Hepatocyte (in vitro differentiated cells): ENCODE data around the gene SELENOM.

Source experiments
- EZH2 ChIP-seq: fragments of 200-600 bp; sonication (generic); IDR thresholded peaks from 2 replicates; pipeline ENCODE4 v1.6.1; 2016; ENCODE audit warnings: antibody characterized with exemption, mild to moderate bottlenecking, borderline replicate concordance
- EZH2phosphoT487 ChIP-seq: fragments of 200-600 bp; sonication (generic); IDR thresholded peaks from one replicate; pipeline ENCODE4 v1.6.1; 2018; ENCODE audit warnings: antibody characterized with exemption, mild to moderate bottlenecking, low read depth, moderate library complexity; ENCODE audit not compliant: unreplicated experiment, severe bottlenecking
- TF ChIP-seq, protein P1 (sequence below): fragments of 200-600 bp; sonication (generic); IDR thresholded peaks from 2 replicates; pipeline ENCODE4 v1.5.1; 2016; ENCODE audit warnings: antibody characterized with exemption, mild to moderate bottlenecking; ENCODE audit not compliant: poor library complexity

- TF ChIP-seq, protein P1, sequence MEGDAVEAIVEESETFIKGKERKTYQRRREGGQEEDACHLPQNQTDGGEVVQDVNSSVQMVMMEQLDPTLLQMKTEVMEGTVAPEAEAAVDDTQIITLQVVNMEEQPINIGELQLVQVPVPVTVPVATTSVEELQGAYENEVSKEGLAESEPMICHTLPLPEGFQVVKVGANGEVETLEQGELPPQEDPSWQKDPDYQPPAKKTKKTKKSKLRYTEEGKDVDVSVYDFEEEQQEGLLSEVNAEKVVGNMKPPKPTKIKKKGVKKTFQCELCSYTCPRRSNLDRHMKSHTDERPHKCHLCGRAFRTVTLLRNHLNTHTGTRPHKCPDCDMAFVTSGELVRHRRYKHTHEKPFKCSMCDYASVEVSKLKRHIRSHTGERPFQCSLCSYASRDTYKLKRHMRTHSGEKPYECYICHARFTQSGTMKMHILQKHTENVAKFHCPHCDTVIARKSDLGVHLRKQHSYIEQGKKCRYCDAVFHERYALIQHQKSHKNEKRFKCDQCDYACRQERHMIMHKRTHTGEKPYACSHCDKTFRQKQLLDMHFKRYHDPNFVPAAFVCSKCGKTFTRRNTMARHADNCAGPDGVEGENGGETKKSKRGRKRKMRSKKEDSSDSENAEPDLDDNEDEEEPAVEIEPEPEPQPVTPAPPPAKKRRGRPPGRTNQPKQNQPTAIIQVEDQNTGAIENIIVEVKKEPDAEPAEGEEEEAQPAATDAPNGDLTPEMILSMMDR: peak; percentile 36
- no peak for TF ChIP-seq EZH2
- no peak for TF ChIP-seq EZH2phosphoT487
Observed at GRCh38 chr22:31150615-31151014, 43.2 kb upstream of the SELENOM start.
